K562 (cell line): ENCODE measurements around the gene TRIO. TPM values are rescaled to one million over a fixed set of nuclear protein-coding genes. Genes with fewer than 3 reads are reported as not detected.

Source experiments
- ATAC-seq: fragments of 200-7000 bp; cut with Tn5 transposase; 3 replicates; pipeline ENCODE4 v1.9.1; 2020; ENCODE audit warnings: moderate library complexity
- BruUV-seq: library from RNA; stranded (reverse); fragments of 400-500 nt; replicated peaks from 2 replicates; lab custom pipeline; 2021; lab: Mats Ljungman, UMichigan
- CTCF ChIA-PET: fragments of 300-600 bp; formaldehyde crosslinking; extraction: SDS; loops from one replicate; lab custom pipeline; 2021; ENCODE audit warnings: low intra/inter-chr PET ratio; lab: Yijun Ruan, JAX
- POLR2A ChIA-PET: fragments of 300-600, 350-650 bp; sonication (Branson Sonifier 250); formaldehyde crosslinking; extraction: SDS; loops from one replicate; lab custom pipeline; 2021; ENCODE audit warnings: antibody characterized with exemption, inconsistent platforms; lab: Yijun Ruan, JAX
- DNase-seq, 4 experiments: peaks; one replicate each; pipeline versions ENCODE4 v3.0.0 to v3.0.0-alpha.2; 2011 to 2018; ENCODE audit warnings: low spot score in 3 of 4, mixed read lengths in 3 of 4; ENCODE audit errors: extremely low read depth in 1 of 4
- FAIRE-seq: peaks from 2 replicates; lab custom pipeline; 2011; peaks lifted over from hg19 to GRCh38; lab: Jason Lieb, UNC
- H2AFZ ChIP-seq: 2 replicates; pipeline ENCODE4 v1.6.0; 2011; ENCODE audit warnings: low read depth, low read length, control low read depth, inconsistent platforms
- H3K27ac ChIP-seq: fragments of 200-600 bp; 3 replicates; pipeline ENCODE4 v1.8.0; 2011; ENCODE audit warnings: low read depth, mild to moderate bottlenecking, control low read depth, inconsistent platforms, low read length, moderate library complexity, mixed read lengths; ENCODE audit errors: extremely low read depth
- H3K27me3 ChIP-seq, 2 experiments: fragments of 300-600 bp in 1 of 2; 2 replicates in 1 of 2; 3 replicates in 1 of 2; pipeline versions ENCODE4 v1.6.0 to v1.8.0; 2011; ENCODE audit warnings: inconsistent platforms in 2 of 2, low read length in 2 of 2, mild to moderate bottlenecking in 1 of 2, mixed read lengths in 1 of 2, moderate library complexity in 1 of 2; ENCODE audit not compliant: control insufficient read depth in 2 of 2, insufficient read depth in 2 of 2
- H3K36me3 ChIP-seq: fragments of 300-600 bp; 3 replicates; pipeline ENCODE4 v1.8.0; 2011; ENCODE audit warnings: mild to moderate bottlenecking, low read length, inconsistent platforms; ENCODE audit not compliant: control insufficient read depth, insufficient read depth
- H3K4me1 ChIP-seq, 2 experiments: fragments of 200-600 bp in 1 of 2; replicated peaks in 1 of 2; 2 replicates in 1 of 2; 3 replicates in 1 of 2; pipeline versions ENCODE4 v1.5.1 to v1.8.0; 2011; ENCODE audit warnings: inconsistent platforms in 2 of 2, low read length in 2 of 2, mild to moderate bottlenecking in 1 of 2, mixed read lengths in 1 of 2, moderate library complexity in 1 of 2; ENCODE audit not compliant: control insufficient read depth in 2 of 2, insufficient read depth in 2 of 2
- H3K4me2 ChIP-seq: 2 replicates; pipeline ENCODE4 v1.6.1; 2011; ENCODE audit warnings: low read length, control low read depth, inconsistent platforms, mixed read lengths; ENCODE audit not compliant: insufficient read depth
- H3K4me3 ChIP-seq: fragments of 200-600 bp; sonication (generic), shearing (Covaris generic); 2 replicates; pipeline ENCODE4 v1.5.1; 2016; ENCODE audit warnings: control low read depth, inconsistent platforms
- H3K79me2 ChIP-seq: fragments of 200-600 bp; 3 replicates; pipeline ENCODE4 v1.8.0; 2011; ENCODE audit warnings: low read length, inconsistent platforms; ENCODE audit not compliant: control insufficient read depth, insufficient read depth
- H3K9ac ChIP-seq, 2 experiments: 2 replicates each; pipeline versions ENCODE4 v1.6.0 to v1.6.1; 2011; ENCODE audit warnings: low read depth in 2 of 2, low read length in 2 of 2, control low read depth in 1 of 2, inconsistent platforms in 1 of 2, mild to moderate bottlenecking in 1 of 2, mixed read lengths in 1 of 2; ENCODE audit not compliant: insufficient read depth in 1 of 2
- H3K9me1 ChIP-seq: one replicate; pipeline ENCODE4 v1.6.0; 2011; ENCODE audit warnings: inconsistent platforms, mild to moderate bottlenecking, low read length, moderate library complexity; ENCODE audit not compliant: control insufficient read depth, insufficient read depth
- H3K9me3 ChIP-seq: replicated peaks from 2 replicates; pipeline ENCODE4 v1.5.1; 2011; ENCODE audit warnings: low read depth, low read length, inconsistent platforms; ENCODE audit not compliant: control insufficient read depth, insufficient read depth
- H4K20me1 ChIP-seq: replicated peaks from 2 replicates; pipeline ENCODE4 v1.6.1; 2011; ENCODE audit warnings: low read length, inconsistent platforms, mixed read lengths; ENCODE audit not compliant: control insufficient read depth, insufficient read depth
- NUFIP1 ChIP-seq: fragments of 450-650 bp; IDR thresholded peaks from 2 replicates; pipeline ENCODE4 v1.6.1; 2018; ENCODE audit not compliant: partially characterized antibody
- RBM25 ChIP-seq: fragments of 200-400 bp; formaldehyde crosslinking; IDR thresholded peaks from 2 replicates; pipeline ENCODE4 v1.6.1; 2018; ENCODE audit warnings: low read length, low read depth, moderate library complexity; ENCODE audit not compliant: severe bottlenecking
- TBP ChIP-seq: optimal IDR thresholded peaks from 2 replicates; pipeline ENCODE3; 2011; ENCODE audit warnings: low read depth, low read length, improper control_type of control experiment
- XRCC4 ChIP-seq: IDR thresholded peaks from one replicate; pipeline ENCODE4 v1.6.1; 2011; ENCODE audit not compliant: insufficient read depth, insufficient read length; ENCODE audit errors: extremely low read depth
- ZBTB9 ChIP-seq: fragments of 450-650 bp; formaldehyde crosslinking; IDR thresholded peaks from 2 replicates; pipeline ENCODE4 v1.4.0; 2020; ENCODE audit warnings: mild to moderate bottlenecking, moderate library complexity
- ZHX1 ChIP-seq: fragments of 150-350 bp; conservative IDR thresholded peaks from 2 replicates; pipeline ENCODE4 v1.6.1; 2014; ENCODE audit warnings: low read length
- ZNF511 ChIP-seq: sonication (generic); formaldehyde crosslinking; IDR thresholded peaks from 2 replicates; pipeline ENCODE4 v1.8.0; 2022; ENCODE audit warnings: mild to moderate bottlenecking, missing genetic modification reagents
- WGBS: fragments of 100-300 bp; shearing (Covaris generic); methylation state at CpG from one replicate; pipeline ENCODE4 v1.1.6; 2016; ENCODE audit warnings: low coverage, mixed read lengths; ENCODE audit not compliant: insufficient coverage; ENCODE audit errors: missing lambda C conversion rate; 5-methylcytosine and 5-hydroxymethylcytosine counted together
- in situ Hi-C: fragments of 300-500 bp; cut with MboI; formaldehyde crosslinking; loops from 4 replicates; pipeline ENCODE4 v1.15.0; 2018; ENCODE audit warnings: inconsistent platforms, mixed read lengths
- intact Hi-C: fragments of 100-400 bp; cut with micrococcal nuclease; formaldehyde crosslinking; loops from 2 replicates; pipeline ENCODE4 v1.14.2; 2022
- polyA plus RNA-seq, 8 experiments: library from polyadenylated mRNA; depleted of rRNA in 4 of 8; stranded (reverse) in 5 of 8; unstranded in 3 of 8; fragments of >200 nt; fragmentation: Nextera tagmentation in 2 of 8; fragmentation: Illumina TruSeq in 1 of 8; extraction: Ambion mirVana in 2 of 8; extraction: Trizol in 1 of 8; gene quantifications; 2 replicates each; pipeline versions ENCODE4 v1.2.1 to v1.2.3, GENCODE V29; 2011 to 2014; ENCODE audit warnings: inconsistent platforms in 1 of 8, missing spikeins in 1 of 8
- total RNA-seq, 7 experiments: library from RNA; depleted of rRNA in 6 of 7; stranded (reverse); fragments of >200 nt in 6 of 7; fragmentation: Illumina TruSeq in 2 of 7; extraction: Trizol in 2 of 7; gene quantifications; 2 replicates each; pipeline versions ENCODE4 v1.2.1 to v1.2.3, GENCODE V29; 2011 to 2021; ENCODE audit warnings: low replicate concordance in 1 of 7

The TRIO gene
- total and polyA plus RNA-seq, 9 of the 15 experiments (the other 6 are each of a cell fraction or from before 2014, with no cell fraction given) = 0.24 to 5.0 (median 1.1) TPM

- POLR2A ChIA-PET = no interaction called here
- no TSS peak for BruUV-seq
- H3K27me3 ChIP-seq = peaks cover 0 to 20% of the 10 kb centered on the region in 2 experiments; a peak in 3 of 5 replicates
- TF ChIP-seq RBM25 (peak; percentile 15), ZBTB9 (no peak)
- TF ChIP-seq, all 486 proteins: peak for 1
- Histone ChIP-seq H3K4me3 (no peak overlapping the region), H3K79me2 (no peaks in the 10 kb centered on the region), H3K9ac (no peak overlapping the region), H4K20me1 (no peaks in the 10 kb centered on the region), H3K36me3 (no peaks in the 10 kb centered on the region), H3K4me2 (no peak overlapping the region), H3K27ac (no peak overlapping the region), H2AFZ (no peak overlapping the region), H3K9me1 (no peaks in the 10 kb centered on the region), H3K9me3 (no peaks in the 10 kb centered on the region), H3K4me1 (no peaks in the 10 kb centered on the region)
- intact Hi-C loops = no loop called here
- CTCF ChIA-PET = interaction anchor here (2.8 kb wide), 1 partner anchor 283 kb away, joined by 33 read pairs; no protein-coding TSS in a partner anchor
- in situ Hi-C loops = loop anchor here (10.0 kb wide), 1 partner anchor 639 kb away; no protein-coding TSS in a partner anchor
- no peak for ATAC-seq
- DNase-seq = no peak
- 7% methylated on average over 2 of the region's 2 CpGs for WGBS
- no peak for FAIRE-seq
These were observed 222.8 kb downstream of the TRIO start for GRCh38 chr5:14365831-14366430.

GRCh38 chr5:14366763-14367162 lies 223.6 kb downstream of the TRIO start:
- Histone ChIP-seq H3K36me3 (no peaks in the 10 kb centered on the region), H3K27me3 (peaks cover 0 to 20% of the 10 kb centered on the region in 2 experiments; a peak in 3 of 5 replicates), H3K9me1 (no peaks in the 10 kb centered on the region), H3K27ac (no peak overlapping the region), H2AFZ (no peak overlapping the region), H3K4me2 (no peak overlapping the region)
- FAIRE-seq (no peak), DNase-seq (no peak)
- WGBS = under 1% methylated on average over 10 of the region's 10 CpGs
- POLR2A ChIA-PET = no interaction called here
- TF ChIP-seq TBP (no peak), XRCC4 (no peak), ZNF511 (CRISPR knock-in tag) (no peak), NUFIP1 (no peak), ZHX1 (no peak)
- TF ChIP-seq, all 486 proteins: peak for 0
- in situ Hi-C loops = loop anchor here (10.0 kb wide), 1 partner anchor 638 kb away; no protein-coding TSS in a partner anchor
- Histone ChIP-seq H3K79me2 (no peaks in the 10 kb centered on the region), H3K9ac (no peak overlapping the region), H3K9me3 (no peaks in the 10 kb centered on the region), H3K4me3 (no peak overlapping the region), H3K4me1 (no peaks in the 10 kb centered on the region), H4K20me1 (no peaks in the 10 kb centered on the region)
- CTCF ChIA-PET = no interaction called here
- ATAC-seq = no peak
- intact Hi-C loops = no loop called here
- no TSS peak for BruUV-seq
